ENCODE results near the gene DDN.

Gene DDN

DNA sequence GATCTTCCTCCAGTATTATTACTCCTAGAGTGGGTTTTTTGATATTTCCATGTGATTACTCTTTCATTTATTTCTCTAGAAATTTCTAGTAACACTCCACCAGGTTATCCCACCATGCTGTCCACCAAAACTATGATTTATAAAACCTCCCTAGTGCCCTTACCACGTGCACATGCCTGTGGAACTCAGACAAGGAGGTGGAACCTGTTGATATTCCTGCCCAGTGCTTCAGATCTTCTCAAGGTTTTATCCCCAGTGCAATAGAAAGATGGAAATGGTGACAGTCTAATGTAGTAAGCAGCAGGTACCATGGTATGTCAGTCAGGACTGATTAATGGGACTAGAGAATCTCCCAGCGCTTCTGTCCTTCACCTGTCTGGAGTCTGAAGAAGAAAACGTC, 38.3 kb downstream of the DDN start:
- no peak for DNase-seq

DNA sequence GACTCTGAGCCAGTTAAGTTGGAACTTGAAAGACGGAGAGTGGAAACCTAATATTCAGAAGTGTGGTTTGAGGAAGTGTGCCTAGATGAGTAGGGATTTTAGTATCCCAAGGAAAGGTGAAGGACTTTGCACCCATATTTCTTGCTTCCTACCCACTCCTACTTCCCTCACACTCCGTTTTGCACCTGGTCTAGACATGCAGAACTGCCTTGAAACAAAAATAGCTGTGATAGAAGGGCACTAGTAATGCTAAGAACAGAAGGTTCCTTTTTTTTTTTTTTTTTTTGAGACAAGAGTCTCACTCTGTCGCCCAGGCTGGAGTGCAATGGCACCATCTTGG, 41.2 kb downstream of the DDN start:
- no peak for DNase-seq

GRCh38 chr12:48957141-48958048, 41.8 kb downstream of the DDN start, which contains the start of gene ARF3:
TSS of gene ARF3 (minus strand) at chr12:48957487. CDS start at chr12:48941095, 16,392 bp downstream.
- DNase-seq: peak; percentile 87

DNA sequence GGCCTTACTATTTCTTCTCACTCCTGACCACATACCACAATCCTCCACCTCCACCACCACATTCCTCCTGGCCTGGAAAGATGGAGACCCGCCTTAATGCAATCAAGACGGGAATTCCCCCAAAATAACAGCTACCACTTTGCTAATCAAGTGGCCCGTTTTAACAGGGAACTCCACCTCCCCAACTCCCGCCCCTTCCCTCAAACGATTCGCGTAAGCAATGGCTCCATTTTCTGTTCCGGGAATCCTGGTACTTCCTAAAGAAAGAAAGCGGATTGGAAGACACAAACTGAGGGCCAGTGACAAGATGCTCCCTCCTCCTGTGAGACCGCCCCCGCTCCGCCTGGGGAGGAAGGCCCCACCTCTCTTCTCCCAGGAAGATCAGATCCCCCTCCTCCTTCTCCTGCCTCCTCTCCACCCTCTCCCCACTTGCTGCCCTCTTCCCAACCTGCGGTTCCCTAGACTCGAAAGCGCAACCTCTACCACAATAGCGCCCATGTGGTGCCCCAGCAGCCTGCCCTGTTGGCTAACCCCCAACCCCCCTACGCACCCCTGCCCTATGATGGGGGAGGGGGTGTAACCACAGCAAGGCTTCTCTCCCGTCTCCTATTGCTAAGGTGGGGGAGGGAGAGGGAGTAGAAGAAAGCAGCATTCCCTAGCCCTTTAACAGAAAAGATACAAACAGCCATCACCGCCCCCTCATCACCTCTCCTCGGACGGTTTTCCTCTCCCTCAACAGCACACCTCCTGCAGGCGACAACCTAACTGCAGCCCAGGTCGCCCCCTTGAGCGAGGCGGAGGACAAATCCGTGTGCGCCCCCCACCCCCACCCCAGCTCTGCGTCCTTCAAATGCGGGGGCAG, 42.7 kb downstream of the DDN start:
- peak; percentile 86 for DNase-seq

DNA sequence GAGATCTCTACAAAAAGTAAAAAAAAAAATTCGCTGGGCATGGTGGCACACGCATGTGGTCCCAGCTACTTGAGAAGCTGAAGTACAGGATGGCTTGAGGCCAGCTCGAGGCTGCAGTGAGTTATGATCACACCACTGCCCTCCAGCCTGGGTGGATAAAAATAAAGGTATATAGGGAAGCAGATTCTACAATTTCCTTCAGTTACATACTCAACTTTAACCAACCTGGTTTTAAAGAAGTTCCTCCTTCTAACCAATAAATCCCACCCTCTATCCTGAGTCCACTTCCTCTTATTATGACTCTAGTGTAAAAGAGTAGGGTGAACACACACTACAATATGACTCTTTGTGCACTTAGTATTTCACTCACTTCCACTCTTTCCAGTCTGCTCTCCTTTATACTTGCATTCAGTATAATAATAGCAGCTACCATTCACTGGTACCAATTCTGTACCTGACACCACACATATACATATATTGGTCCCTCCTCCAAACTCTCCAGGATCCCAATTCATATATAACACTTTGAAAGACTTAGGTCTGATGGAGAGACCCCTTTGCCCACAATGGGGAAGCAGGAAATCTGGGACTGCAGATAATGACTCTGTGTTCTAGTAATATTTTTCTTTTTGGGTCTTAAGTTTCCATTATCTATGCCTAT, 44.2 kb downstream of the DDN start:
- DNase-seq: no peak

GRCh38 chr12:48954061-48954460, 45.1 kb downstream of the DDN start:
- no peak for DNase-seq

DNA sequence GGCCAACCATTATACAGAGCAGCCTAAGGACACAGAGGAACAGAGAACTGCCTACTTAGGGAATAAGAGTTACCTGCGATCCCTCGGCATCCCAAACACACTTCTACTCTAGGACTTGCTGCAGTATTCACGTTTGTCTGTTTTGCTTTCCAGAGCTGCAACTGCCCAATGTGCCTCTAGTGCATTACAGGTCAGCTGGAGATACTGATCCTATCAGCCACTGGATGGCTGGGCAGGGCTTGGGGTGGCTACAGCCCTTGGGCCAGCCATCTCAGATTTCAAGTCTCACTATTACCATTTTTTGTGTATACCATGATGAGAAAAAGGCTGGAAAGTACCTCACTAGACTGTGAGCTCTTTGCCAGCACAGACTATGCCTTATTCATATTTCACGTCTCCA, 46.5 kb downstream of the DDN start:
- no peak for DNase-seq

DNA sequence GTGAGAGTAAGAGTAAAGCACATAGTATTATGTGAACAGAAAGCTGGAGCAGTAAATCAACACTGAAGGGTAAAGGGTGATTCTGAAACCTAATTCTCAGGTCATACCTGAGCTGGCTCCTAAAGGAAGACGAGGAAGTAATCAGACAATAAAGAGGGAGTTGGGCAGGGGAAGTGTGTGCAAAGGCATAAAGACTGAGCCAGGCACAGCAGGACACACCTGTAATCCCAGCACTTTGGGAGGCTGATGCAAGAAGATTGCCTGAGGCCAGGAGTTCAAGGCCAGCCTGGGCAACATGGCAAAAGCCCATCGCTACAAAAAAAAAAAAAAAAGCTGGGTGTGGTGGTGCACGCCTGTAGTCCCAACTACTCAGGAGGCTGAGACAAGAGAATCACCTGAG, 51.4 kb downstream of the DDN start:
- DNase-seq: no peak

- no peak for DNase-seq
Measured at GRCh38 chr12:48946943-48947342, 52.2 kb downstream of the DDN start.

- DNase-seq: no peak
Measured at GRCh38 chr12:48946205-48946604, 53.0 kb downstream of the DDN start.

Measured in NCI-H2227 treated with DMSO at 0.1 percent for 48 hours (cell line).